HG02885 (cell line): ENCODE data around the gene KIF22.

Experiments used
- ATAC-seq: cut with Tn5 transposase; IDR thresholded peaks from one replicate; pipeline ENCODE4 v1.9.1; 2021; ENCODE audit warnings: mild to moderate bottlenecking; ENCODE audit not compliant: unreplicated experiment, poor library complexity

KIF22 gene

GRCh38 chr16:29812754-29813643, 22.4 kb downstream of the KIF22 start:
- ATAC-seq, result no peak

GRCh38 chr16:29813644-29814562, 23.4 kb downstream of the KIF22 start:
- no peak for ATAC-seq

- ATAC-seq, result no peak
Observed at GRCh38 chr16:29814592-29814991, 24.0 kb downstream of the KIF22 start.

GRCh38 chr16:29815032-29815721, 24.6 kb downstream of the KIF22 start:
- no peak for ATAC-seq

- ATAC-seq, result peak; percentile 66
Observed at GRCh38 chr16:29815793-29816693, 25.5 kb downstream of the KIF22 start, which contains the start of gene PAGR1. Gene PAGR1, plus strand, starts transcription at chr16:29816152. Its CDS starts 374 bp downstream, at chr16:29816526.

- ATAC-seq, result peak; percentile 8
Observed at GRCh38 chr16:29816694-29817441, 26.3 kb downstream of the KIF22 start.

GRCh38 chr16:29818082-29818481, 27.5 kb downstream of the KIF22 start:
- ATAC-seq, result no peak

- no peak for ATAC-seq
Observed at GRCh38 chr16:29819506-29819905, 29.0 kb downstream of the KIF22 start.

GRCh38 chr16:29820271-29820701, 29.7 kb downstream of the KIF22 start, which contains the start of gene MVP:
Gene MVP, plus strand, starts transcription at chr16:29820462. Its CDS starts 10,088 bp downstream, at chr16:29830550.
- no peak for ATAC-seq

- peak; percentile 37 for ATAC-seq
Observed at GRCh38 chr16:29820730-29821642, 30.4 kb downstream of the KIF22 start.

- no peak for ATAC-seq
Observed at GRCh38 chr16:29821643-29822115, 31.1 kb downstream of the KIF22 start.

GRCh38 chr16:29824589-29825144, 34.1 kb downstream of the KIF22 start:
- no peak for ATAC-seq

GRCh38 chr16:29825145-29826044, 34.8 kb downstream of the KIF22 start:
- ATAC-seq, result no peak

GRCh38 chr16:29826342-29826695, 35.8 kb downstream of the KIF22 start:
- ATAC-seq, result no peak

- ATAC-seq, result no peak
Observed at GRCh38 chr16:29830774-29831173, 40.2 kb downstream of the KIF22 start.

GRCh38 chr16:29831490-29831889, 40.9 kb downstream of the KIF22 start:
- no peak for ATAC-seq
